ENCODE measurements around the gene CREB1. TPM values are rescaled to one million over a fixed set of nuclear protein-coding genes. Genes with fewer than 3 reads are reported as not detected.

CREB1 gene
- total and polyA plus RNA-seq, 2 donors (not counting 3 experiments of a cell fraction or from before 2014, with no cell fraction given) = 31.0 to 71.1 TPM

GRCh38 chr2:207612714-207613113 lies 83.0 kb downstream of the CREB1 start:
- no peak overlapping the region for H3K9ac ChIP-seq (replicated peaks; ENCODE audit: extremely low read depth, insufficient read depth, low read length)
- DNase-seq (ENCODE audit: low read depth, low spot score) = no peak
- no peaks in the 10 kb centered on the region for H3K79me2 ChIP-seq (ENCODE audit: control insufficient read depth, insufficient read depth, low read length)
- TF ChIP-seq MAX (IDR thresholded peaks at IDR 0.05; ENCODE audit: insufficient read depth, insufficient read length) (no peak), MYC (IDR thresholded peaks at IDR 0.05; ENCODE audit: low read depth, low read length) (no peak), GATA2 (IDR thresholded peaks at IDR 0.05; ENCODE audit: insufficient read depth, insufficient read length, low read depth, low read length) (no peak), EZH2 (IDR thresholded peaks at IDR 0.05; ENCODE audit: borderline replicate concordance, low read depth, low read length, severe bottlenecking) (no peak), POLR2AphosphoS5 (IDR thresholded peaks at IDR 0.05; ENCODE audit: insufficient read depth, low read depth, low read length) (no peak), FOS (IDR thresholded peaks at IDR 0.05; ENCODE audit: borderline replicate concordance, insufficient read depth, low read length) (no peak), POLR2A (IDR thresholded peaks at IDR 0.05; ENCODE audit: low read depth, low read length) (no peak), JUN (IDR thresholded peaks at IDR 0.05; ENCODE audit: borderline replicate concordance, insufficient read depth, insufficient read length, low read depth) (no peak)
- TF ChIP-seq, protein P1, sequence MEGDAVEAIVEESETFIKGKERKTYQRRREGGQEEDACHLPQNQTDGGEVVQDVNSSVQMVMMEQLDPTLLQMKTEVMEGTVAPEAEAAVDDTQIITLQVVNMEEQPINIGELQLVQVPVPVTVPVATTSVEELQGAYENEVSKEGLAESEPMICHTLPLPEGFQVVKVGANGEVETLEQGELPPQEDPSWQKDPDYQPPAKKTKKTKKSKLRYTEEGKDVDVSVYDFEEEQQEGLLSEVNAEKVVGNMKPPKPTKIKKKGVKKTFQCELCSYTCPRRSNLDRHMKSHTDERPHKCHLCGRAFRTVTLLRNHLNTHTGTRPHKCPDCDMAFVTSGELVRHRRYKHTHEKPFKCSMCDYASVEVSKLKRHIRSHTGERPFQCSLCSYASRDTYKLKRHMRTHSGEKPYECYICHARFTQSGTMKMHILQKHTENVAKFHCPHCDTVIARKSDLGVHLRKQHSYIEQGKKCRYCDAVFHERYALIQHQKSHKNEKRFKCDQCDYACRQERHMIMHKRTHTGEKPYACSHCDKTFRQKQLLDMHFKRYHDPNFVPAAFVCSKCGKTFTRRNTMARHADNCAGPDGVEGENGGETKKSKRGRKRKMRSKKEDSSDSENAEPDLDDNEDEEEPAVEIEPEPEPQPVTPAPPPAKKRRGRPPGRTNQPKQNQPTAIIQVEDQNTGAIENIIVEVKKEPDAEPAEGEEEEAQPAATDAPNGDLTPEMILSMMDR (IDR thresholded peaks at IDR 0.05; ENCODE audit: extremely low read depth in 1 of 2, insufficient read depth in 1 of 2, low read depth in 1 of 2, low read length in 2 of 2) = no peak
- H3K4me3 ChIP-seq (replicated peaks in 1 of 3; ENCODE audit: insufficient read depth in 1 of 3, low read depth in 1 of 3, low read length in 3 of 3) = no peak overlapping the region
- no peaks in the 10 kb centered on the region for H3K9me3 ChIP-seq (replicated peaks; ENCODE audit: control insufficient read depth, insufficient read depth, low read length)
- ChIA-PET POLR2A (no interaction called here), CTCF (interaction anchor here (0.7 kb wide), 1 partner anchor 121 kb away, joined by 3 read pairs; no protein-coding TSS in a partner anchor)
- no peaks in the 10 kb centered on the region for H3K27me3 ChIP-seq (ENCODE audit: control insufficient read depth in 2 of 2, insufficient read depth in 2 of 2, low read length in 2 of 2)
- H2AFZ ChIP-seq (ENCODE audit: low read depth, low read length) = no peak overlapping the region
- H3K36me3 ChIP-seq (ENCODE audit: control insufficient read depth in 2 of 2, extremely low read depth in 1 of 2, insufficient read depth in 2 of 2, low read length in 2 of 2) = no peaks in the 10 kb centered on the region
- peaks cover 12% of the 10 kb centered on the region for H3K4me1 ChIP-seq (ENCODE audit: control insufficient read depth, extremely low read depth, insufficient read depth, low read length)
- BruUV-seq (replicated peaks) = no TSS peak
- no peaks in the 10 kb centered on the region for H3K9me1 ChIP-seq (replicated peaks; ENCODE audit: control insufficient read depth, extremely low read depth, insufficient read depth, low read length)
- H3K4me2 ChIP-seq (ENCODE audit: insufficient read depth, low read length) = no peak overlapping the region
- dilution Hi-C loops (cut with MboI; ENCODE audit: extremely low pct_ligation_motif_present, low sequenced_read_pairs) = no loop called here
- H4K20me1 ChIP-seq (replicated peaks; ENCODE audit: control insufficient read depth, extremely low read depth, insufficient read depth, low read length) = no peaks in the 10 kb centered on the region
- H3K27ac ChIP-seq (ENCODE audit: insufficient read depth, low read depth, low read length) = no peak overlapping the region
- FAIRE-seq = no peak
- intact Hi-C loops (cut with micrococcal nuclease) = no loop called here
